Calu3 (cell line): Measurements from ENCODE around the gene GMPPA. TPM values are rescaled to one million over a fixed set of nuclear protein-coding genes. Genes with fewer than 3 reads are reported as not detected.

ENCODE experiments used
- BruUV-seq: library from RNA; stranded (reverse); fragments of 400-500 nt; replicated peaks from 2 replicates; lab custom pipeline; 2021; lab: Mats Ljungman, UMichigan
- CTCF ChIA-PET: fragments of 300-600 bp; sonication (Branson Sonifier 250); formaldehyde crosslinking; loops from one replicate; lab custom pipeline; 2022; ENCODE audit warnings: antibody characterized with exemption; lab: Charles Lee
- DNase-seq: peaks from one replicate; pipeline ENCODE4 v3.0.0; 2022
- H3K27ac Mint-ChIP-seq: one replicate; pipeline ENCODE4 v1.8.0; 2022; ENCODE audit warnings: mixed read lengths; ENCODE audit not compliant: unreplicated experiment
- H3K27me3 Mint-ChIP-seq: one replicate; pipeline ENCODE4 v1.8.0; 2022; ENCODE audit warnings: mixed read lengths; ENCODE audit not compliant: unreplicated experiment
- H3K36me3 Mint-ChIP-seq: one replicate; pipeline ENCODE4 v1.8.0; 2022; ENCODE audit warnings: mild to moderate bottlenecking, moderate library complexity, mixed read lengths; ENCODE audit not compliant: insufficient read depth, unreplicated experiment
- H3K4me1 Mint-ChIP-seq: one replicate; pipeline ENCODE4 v1.8.0; 2022; ENCODE audit warnings: mild to moderate bottlenecking, low read depth, mixed read lengths; ENCODE audit not compliant: unreplicated experiment
- H3K4me3 Mint-ChIP-seq: one replicate; pipeline ENCODE4 v1.8.0; 2022; ENCODE audit warnings: mild to moderate bottlenecking, low read depth, moderate library complexity, mixed read lengths; ENCODE audit not compliant: unreplicated experiment
- H3K9me3 Mint-ChIP-seq: one replicate; pipeline ENCODE4 v1.8.0; 2022; ENCODE audit warnings: low read depth, mixed read lengths; ENCODE audit not compliant: unreplicated experiment
- intact Hi-C: fragments of 100-400 bp; cut with micrococcal nuclease; formaldehyde crosslinking; loops from one replicate; pipeline ENCODE4 v1.10.0; 2022; ENCODE audit not compliant: unreplicated experiment
- total RNA-seq: library from RNA; stranded (reverse); gene quantifications from 2 replicates; pipeline ENCODE4 v1.2.3, GENCODE V29; 2022
- TF ChIP-seq, protein P1 (sequence below): fragments of 200-600 bp; IDR thresholded peaks from one replicate; pipeline ENCODE4 v1.8.0; 2022; ENCODE audit warnings: antibody characterized with exemption; ENCODE audit not compliant: unreplicated experiment

GMPPA gene
- total RNA-seq, 1 experiment from 2014 or later: 53.0 TPM

DNA sequence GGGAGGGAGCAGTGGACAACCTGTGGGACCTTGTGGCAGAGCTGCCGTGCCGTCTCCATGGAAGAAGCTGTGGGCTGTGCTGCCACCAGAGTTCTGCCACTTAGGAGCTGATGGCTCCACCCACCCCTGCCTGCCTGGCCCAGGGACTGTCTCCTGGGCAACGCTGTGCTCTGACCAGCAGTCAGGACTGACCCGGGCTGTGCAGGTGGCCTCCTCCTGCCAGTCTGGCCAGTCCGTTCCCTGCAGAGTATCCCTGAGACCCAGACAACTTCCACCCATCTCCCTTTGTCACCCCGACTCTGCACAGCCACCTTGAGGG lies 28.3 kb downstream of the GMPPA start:
- Mint-ChIP-seq H3K4me3 (no peak overlapping the region), H3K9me3 (no peaks in the 10 kb centered on the region), H3K27me3 (peaks cover 77% of the 10 kb centered on the region), H3K4me1 (peaks cover 14% of the 10 kb centered on the region), H3K27ac (no peak overlapping the region), H3K36me3 (no peaks in the 10 kb centered on the region)
- TF ChIP-seq, protein P1, sequence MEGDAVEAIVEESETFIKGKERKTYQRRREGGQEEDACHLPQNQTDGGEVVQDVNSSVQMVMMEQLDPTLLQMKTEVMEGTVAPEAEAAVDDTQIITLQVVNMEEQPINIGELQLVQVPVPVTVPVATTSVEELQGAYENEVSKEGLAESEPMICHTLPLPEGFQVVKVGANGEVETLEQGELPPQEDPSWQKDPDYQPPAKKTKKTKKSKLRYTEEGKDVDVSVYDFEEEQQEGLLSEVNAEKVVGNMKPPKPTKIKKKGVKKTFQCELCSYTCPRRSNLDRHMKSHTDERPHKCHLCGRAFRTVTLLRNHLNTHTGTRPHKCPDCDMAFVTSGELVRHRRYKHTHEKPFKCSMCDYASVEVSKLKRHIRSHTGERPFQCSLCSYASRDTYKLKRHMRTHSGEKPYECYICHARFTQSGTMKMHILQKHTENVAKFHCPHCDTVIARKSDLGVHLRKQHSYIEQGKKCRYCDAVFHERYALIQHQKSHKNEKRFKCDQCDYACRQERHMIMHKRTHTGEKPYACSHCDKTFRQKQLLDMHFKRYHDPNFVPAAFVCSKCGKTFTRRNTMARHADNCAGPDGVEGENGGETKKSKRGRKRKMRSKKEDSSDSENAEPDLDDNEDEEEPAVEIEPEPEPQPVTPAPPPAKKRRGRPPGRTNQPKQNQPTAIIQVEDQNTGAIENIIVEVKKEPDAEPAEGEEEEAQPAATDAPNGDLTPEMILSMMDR: no peak
- CTCF ChIA-PET: interaction anchor here (1.0 to 4.1 kb wide), 6 partner anchors 10 to 125 kb away, joined by 3 to 74 read pairs (median 6); a partner anchor contains a TSS
- DNase-seq: peak; percentile 34
- no TSS peak for BruUV-seq
- intact Hi-C loops: no loop called here

DNA sequence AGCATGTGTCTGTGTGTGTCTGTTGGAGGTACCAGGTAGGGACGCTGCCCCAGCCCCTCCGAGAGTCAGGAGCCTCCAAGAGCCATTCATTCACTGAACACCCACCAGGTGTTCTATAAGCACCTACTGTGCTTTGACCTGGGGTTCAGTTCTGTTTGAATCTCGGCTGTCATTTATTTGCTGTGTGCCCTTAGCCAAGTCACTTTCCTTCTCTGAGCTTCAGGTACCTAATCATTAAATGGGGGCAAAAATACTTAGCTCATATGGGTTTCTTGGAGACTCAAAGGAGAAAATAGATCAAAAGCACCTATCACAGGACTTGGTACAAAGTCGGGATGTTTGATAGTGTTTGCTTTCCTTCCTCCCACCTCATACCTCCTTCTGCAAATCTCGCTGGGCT lies 28.8 kb downstream of the GMPPA start:
- Mint-ChIP-seq H3K4me1 (peaks cover 11% of the 10 kb centered on the region), H3K4me3 (no peak overlapping the region), H3K27ac (no peak overlapping the region), H3K27me3 (peaks cover 77% of the 10 kb centered on the region), H3K9me3 (no peaks in the 10 kb centered on the region), H3K36me3 (no peaks in the 10 kb centered on the region)
- TF ChIP-seq, protein P1: no peak
- no TSS peak for BruUV-seq
- intact Hi-C loops: no loop called here
- CTCF ChIA-PET: interaction anchor here (0.8 to 4.1 kb wide), 8 partner anchors 10 to 125 kb away, joined by 3 to 74 read pairs (median 6); partner anchors contain the start of gene GMPPA
- no peak for DNase-seq

DNA sequence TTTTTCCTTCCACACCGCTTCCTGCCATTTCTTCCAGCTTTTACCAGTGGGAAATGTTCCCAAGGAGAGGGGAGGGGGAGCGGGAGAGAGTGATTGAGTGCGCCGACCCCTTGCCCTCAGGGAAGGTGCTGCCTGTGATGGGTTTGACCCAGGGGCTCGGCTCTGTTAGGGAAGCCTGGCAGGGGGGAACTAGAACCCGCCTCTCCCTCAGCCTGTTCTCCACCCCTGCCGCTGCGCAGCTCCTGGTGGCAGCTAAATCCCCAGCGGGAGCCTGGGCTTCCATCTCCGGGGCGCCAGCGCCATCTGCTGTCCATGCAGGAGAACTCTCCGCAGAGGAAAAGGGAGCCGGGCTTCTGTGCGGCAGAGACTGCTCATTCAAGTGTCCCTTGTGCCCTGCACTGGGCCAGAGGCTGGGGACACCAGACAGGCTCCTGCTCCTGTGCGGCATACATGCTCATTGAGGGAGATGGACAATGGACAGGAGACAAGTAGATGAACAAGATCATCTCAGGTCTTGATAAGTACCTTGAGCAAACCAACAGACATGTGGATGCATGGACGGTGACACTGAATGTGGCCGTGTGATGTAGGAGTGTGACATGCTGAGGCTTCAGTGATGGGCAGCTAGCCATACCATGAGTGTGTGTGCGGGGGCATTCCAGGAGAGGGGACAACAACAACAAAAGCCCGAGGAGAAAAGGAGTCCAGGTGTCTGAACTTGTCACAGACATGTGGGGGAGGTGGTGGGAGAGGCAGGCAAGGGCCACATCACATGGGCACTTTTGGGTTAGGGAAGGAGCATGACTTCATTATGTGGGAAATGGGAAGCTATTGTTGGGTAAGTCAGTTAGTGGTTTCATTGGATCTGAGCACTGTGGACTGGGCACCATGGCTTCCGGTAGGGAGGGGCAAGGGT lies 31.6 kb downstream of the GMPPA start:
- H3K27ac Mint-ChIP-seq: no peak overlapping the region
- TF ChIP-seq, protein P1: peak; percentile 96
- no peaks in the 10 kb centered on the region for H3K9me3 Mint-ChIP-seq
- BruUV-seq: no TSS peak
- CTCF ChIA-PET: interaction anchor here (0.5 to 4.1 kb wide), 23 partner anchors 8 to 354 kb away, joined by 3 to 74 read pairs (median 5); partner anchors contain the start of genes ASIC4, CNPPD1 and GMPPA
- H3K36me3 Mint-ChIP-seq: no peaks in the 10 kb centered on the region
- H3K27me3 Mint-ChIP-seq: peaks cover 88% of the 10 kb centered on the region
- intact Hi-C loops: loop anchor here (1.0 kb wide), 2 partner anchors 71 to 127 kb away; no protein-coding TSS in a partner anchor
- no peak overlapping the region for H3K4me3 Mint-ChIP-seq
- peaks cover 11% of the 10 kb centered on the region for H3K4me1 Mint-ChIP-seq
- peak; percentile 95 for DNase-seq

DNA sequence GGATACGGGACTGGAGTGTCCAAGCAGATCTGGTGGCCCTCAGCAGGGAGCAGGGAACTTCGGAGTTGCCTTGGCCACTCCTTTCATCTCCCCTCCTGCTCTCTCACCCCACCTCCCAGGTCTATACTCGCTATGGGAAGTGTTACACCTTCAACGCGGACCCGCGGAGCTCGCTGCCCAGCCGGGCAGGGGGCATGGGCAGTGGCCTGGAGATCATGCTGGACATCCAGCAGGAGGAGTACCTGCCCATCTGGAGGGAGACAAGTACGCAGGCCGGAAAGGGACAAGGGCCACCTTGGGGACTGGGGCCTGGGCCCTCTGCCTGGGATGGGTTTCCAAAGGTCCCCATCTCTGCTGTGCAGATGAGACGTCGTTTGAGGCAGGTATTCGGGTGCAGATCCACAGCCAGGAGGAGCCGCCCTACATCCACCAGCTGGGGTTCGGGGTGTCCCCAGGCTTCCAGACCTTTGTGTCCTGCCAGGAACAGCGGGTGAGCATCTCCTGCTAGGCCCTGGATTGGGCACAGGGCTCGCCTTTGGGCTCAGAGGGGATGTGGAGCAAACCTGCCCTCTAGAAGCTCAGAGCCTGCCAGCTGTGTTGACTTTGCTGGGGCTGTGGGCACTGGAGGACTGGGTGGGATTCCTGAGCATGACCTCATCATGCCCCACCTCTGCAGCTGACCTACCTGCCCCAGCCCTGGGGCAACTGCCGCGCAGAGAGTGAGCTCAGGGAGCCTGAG lies 33.1 kb downstream of the GMPPA start:
- no TSS peak for BruUV-seq
- intact Hi-C loops: no loop called here
- Mint-ChIP-seq H3K4me3 (no peak overlapping the region), H3K9me3 (no peaks in the 10 kb centered on the region), H3K27me3 (peaks cover 73% of the 10 kb centered on the region), H3K4me1 (peaks cover 15% of the 10 kb centered on the region), H3K27ac (no peak overlapping the region), H3K36me3 (peaks cover 10% of the 10 kb centered on the region)
- CTCF ChIA-PET: interaction anchor here (0.8 to 2.7 kb wide), 3 partner anchors 9 to 129 kb away, joined by 3 to 48 read pairs (median 6); a partner anchor contains a TSS
- DNase-seq: no peak
- TF ChIP-seq, protein P1: no peak
